HG03103 (cell line): Measurements from ENCODE around the gene RHOB.
"Not testable (repeated sequence)": the region's sequence is repeated elsewhere in the genome, so short reads cannot be mapped to it uniquely, and the experiment has no call there.

Experiments used
- ATAC-seq: cut with Tn5 transposase; IDR thresholded peaks from one replicate; pipeline ENCODE4 v1.9.1; 2021; ENCODE audit warnings: low read depth; ENCODE audit not compliant: unreplicated experiment

The RHOB gene

GRCh38 chr2:20422402-20423271, 24.2 kb upstream of the RHOB start:
- ATAC-seq: no peak

GRCh38 chr2:20423359-20423758, 23.5 kb upstream of the RHOB start:
- no peak for ATAC-seq

- ATAC-seq: no peak
These were observed 23.0 kb upstream of the RHOB start for GRCh38 chr2:20423847-20424246.

- ATAC-seq: peak; percentile 44
These were observed 22.3 kb upstream of the RHOB start for GRCh38 chr2:20424300-20425290.

GRCh38 chr2:20425371-20425881, 21.4 kb upstream of the RHOB start:
- peak; percentile 23 for ATAC-seq

- no peak for ATAC-seq
These were observed 21.0 kb upstream of the RHOB start for GRCh38 chr2:20425884-20426283.

GRCh38 chr2:20427931-20428526, 18.8 kb upstream of the RHOB start:
- ATAC-seq: no peak

GRCh38 chr2:20428717-20429490, 18.0 kb upstream of the RHOB start:
- ATAC-seq: no peak

GRCh38 chr2:20429528-20429927, 17.3 kb upstream of the RHOB start:
- peak; percentile 81 for ATAC-seq

GRCh38 chr2:20430035-20430434, 16.8 kb upstream of the RHOB start:
- no peak for ATAC-seq

GRCh38 chr2:20430461-20431300, 16.2 kb upstream of the RHOB start:
- no peak for ATAC-seq

- ATAC-seq: no peak
These were observed 15.6 kb upstream of the RHOB start for GRCh38 chr2:20431301-20431698.

GRCh38 chr2:20431772-20432171, 15.1 kb upstream of the RHOB start:
- ATAC-seq: no peak

- no peak for ATAC-seq
These were observed 14.2 kb upstream of the RHOB start for GRCh38 chr2:20432714-20433113.

- no peak for ATAC-seq
These were observed 13.6 kb upstream of the RHOB start for GRCh38 chr2:20433249-20433648.

GRCh38 chr2:20433946-20434553, 12.8 kb upstream of the RHOB start:
- no peak for ATAC-seq

GRCh38 chr2:20434588-20435294, 12.1 kb upstream of the RHOB start:
- no peak for ATAC-seq

GRCh38 chr2:20435456-20435855, 11.4 kb upstream of the RHOB start:
- not testable (repeated sequence) for ATAC-seq
